ES-I3 (cell line): ENCODE measurements around the gene PXDC1.
"Not testable (repeated sequence)": the region's sequence is repeated elsewhere in the genome, so short reads cannot be mapped to it uniquely, and the experiment has no call there.

Source experiments
- H3K36me3 ChIP-seq: 2 replicates; pipeline ENCODE4 v1.6.1; 2013; ENCODE audit warnings: mild to moderate bottlenecking, low read length, control low read depth, moderate library complexity; ENCODE audit not compliant: insufficient read depth
- H3K4me1 ChIP-seq: 2 replicates; pipeline ENCODE4 v1.6.1; 2013; ENCODE audit warnings: mild to moderate bottlenecking, control low read depth, low read length; ENCODE audit not compliant: insufficient read depth
- H3K9ac ChIP-seq: 2 replicates; pipeline ENCODE4 v1.6.1; 2013; ENCODE audit warnings: low read depth, mild to moderate bottlenecking, low read length, moderate library complexity
- H3K9me3 ChIP-seq: 2 replicates; pipeline ENCODE4 v1.6.1; 2013; ENCODE audit warnings: mild to moderate bottlenecking, low read length, moderate library complexity; ENCODE audit not compliant: control insufficient read depth, insufficient read depth

PXDC1 gene

GRCh38 chr6:3729603-3730344 lies 21.7 kb downstream of the PXDC1 start:
- no peaks in the 10 kb centered on the region for H3K9me3 ChIP-seq
- no peaks in the 10 kb centered on the region for H3K4me1 ChIP-seq
- no peaks in the 10 kb centered on the region for H3K36me3 ChIP-seq
- H3K9ac ChIP-seq, result no peak overlapping the region

- Histone ChIP-seq H3K36me3 (no peaks in the 10 kb centered on the region), H3K9ac (no peak overlapping the region), H3K9me3 (no peaks in the 10 kb centered on the region), H3K4me1 (no peaks in the 10 kb centered on the region)
These were observed 23.9 kb downstream of the PXDC1 start for GRCh38 chr6:3727593-3728108.

GRCh38 chr6:3727036-3727435 lies 24.5 kb downstream of the PXDC1 start:
- Histone ChIP-seq H3K4me1 (peaks cover 3% of the 10 kb centered on the region; the same call in 1 of the 2 replicates), H3K9ac (no peak overlapping the region), H3K36me3 (no peaks in the 10 kb centered on the region), H3K9me3 (no peaks in the 10 kb centered on the region)

- H3K9me3 ChIP-seq, result no peaks in the 10 kb centered on the region
- H3K9ac ChIP-seq, result no peak overlapping the region
- peaks cover 5% of the 10 kb centered on the region; the same call in 1 of the 2 replicates for H3K4me1 ChIP-seq
- H3K36me3 ChIP-seq, result no peaks in the 10 kb centered on the region
These were observed 25.1 kb downstream of the PXDC1 start for GRCh38 chr6:3726421-3726820.

GRCh38 chr6:3725145-3726047 lies 26.1 kb downstream of the PXDC1 start:
- H3K9ac ChIP-seq, result no peak overlapping the region
- no peaks in the 10 kb centered on the region for H3K36me3 ChIP-seq
- peaks cover 5% of the 10 kb centered on the region; the same call in 1 of the 2 replicates for H3K4me1 ChIP-seq
- no peaks in the 10 kb centered on the region for H3K9me3 ChIP-seq

- H3K36me3 ChIP-seq, result no peaks in the 10 kb centered on the region
- H3K4me1 ChIP-seq, result peaks cover 5% of the 10 kb centered on the region; the same call in 1 of the 2 replicates
- no peak overlapping the region for H3K9ac ChIP-seq
- H3K9me3 ChIP-seq, result no peaks in the 10 kb centered on the region
These were observed 26.9 kb downstream of the PXDC1 start for GRCh38 chr6:3724451-3725144.

GRCh38 chr6:3723966-3724365 lies 27.5 kb downstream of the PXDC1 start:
- peaks cover 5% of the 10 kb centered on the region; the same call in 1 of the 2 replicates for H3K4me1 ChIP-seq
- H3K9ac ChIP-seq, result no peak overlapping the region
- H3K36me3 ChIP-seq, result no peaks in the 10 kb centered on the region
- no peaks in the 10 kb centered on the region for H3K9me3 ChIP-seq

GRCh38 chr6:3723251-3723650 lies 28.3 kb downstream of the PXDC1 start:
- Histone ChIP-seq H3K9me3 (no peaks in the 10 kb centered on the region), H3K36me3 (no peaks in the 10 kb centered on the region), H3K4me1 (peaks cover 5% of the 10 kb centered on the region; the same call in 1 of the 2 replicates), H3K9ac (no peak overlapping the region)

- Histone ChIP-seq H3K4me1 (peaks cover 5% of the 10 kb centered on the region; the same call in 1 of the 2 replicates), H3K36me3 (no peaks in the 10 kb centered on the region), H3K9ac (no peak overlapping the region), H3K9me3 (no peaks in the 10 kb centered on the region)
These were observed 28.7 kb downstream of the PXDC1 start for GRCh38 chr6:3722785-3723184.

- Histone ChIP-seq H3K4me1 (peaks cover 5% of the 10 kb centered on the region; the same call in 1 of the 2 replicates), H3K9ac (no peak overlapping the region), H3K9me3 (no peaks in the 10 kb centered on the region)
These were observed 29.5 kb downstream of the PXDC1 start for GRCh38 chr6:3721810-3722621.

GRCh38 chr6:3720770-3721169 lies 30.7 kb downstream of the PXDC1 start:
- not testable (repeated sequence) for H3K9ac ChIP-seq, H3K4me1 ChIP-seq, H3K36me3 ChIP-seq

More at GRCh38 chr6:3721810-3722621, 29.5 kb downstream of the PXDC1 start:
- no peaks in the 10 kb centered on the region for H3K36me3 ChIP-seq

GRCh38 chr6:3719462-3720308 lies 31.8 kb downstream of the PXDC1 start:
- Histone ChIP-seq H3K36me3 (no peaks in the 10 kb centered on the region), H3K9me3 (no peaks in the 10 kb centered on the region), H3K9ac (no peak overlapping the region), H3K4me1 (peaks cover 5% of the 10 kb centered on the region; the same call in 1 of the 2 replicates)

More at GRCh38 chr6:3720770-3721169, 30.7 kb downstream of the PXDC1 start:
- not testable (repeated sequence) for H3K9me3 ChIP-seq

- Histone ChIP-seq H3K9ac (no peak overlapping the region), H3K4me1 (peaks cover 5% of the 10 kb centered on the region; the same call in 1 of the 2 replicates), H3K36me3 (no peaks in the 10 kb centered on the region), H3K9me3 (no peaks in the 10 kb centered on the region)
These were observed 33.1 kb downstream of the PXDC1 start for GRCh38 chr6:3718407-3718806.
